Embryonic facial prominence (tissue), 1 donor: ENCODE data around the gene SETD6.
"Not testable (repeated sequence)": the region's sequence is repeated elsewhere in the genome, so short reads cannot be mapped to it uniquely, and the experiment has no call there.

ENCODE experiments used
- DNase-seq: peaks from one replicate; pipeline ENCODE4 v3.0.0-alpha.2; 2016; ENCODE audit errors: extremely low spot score

SETD6 gene

DNA sequence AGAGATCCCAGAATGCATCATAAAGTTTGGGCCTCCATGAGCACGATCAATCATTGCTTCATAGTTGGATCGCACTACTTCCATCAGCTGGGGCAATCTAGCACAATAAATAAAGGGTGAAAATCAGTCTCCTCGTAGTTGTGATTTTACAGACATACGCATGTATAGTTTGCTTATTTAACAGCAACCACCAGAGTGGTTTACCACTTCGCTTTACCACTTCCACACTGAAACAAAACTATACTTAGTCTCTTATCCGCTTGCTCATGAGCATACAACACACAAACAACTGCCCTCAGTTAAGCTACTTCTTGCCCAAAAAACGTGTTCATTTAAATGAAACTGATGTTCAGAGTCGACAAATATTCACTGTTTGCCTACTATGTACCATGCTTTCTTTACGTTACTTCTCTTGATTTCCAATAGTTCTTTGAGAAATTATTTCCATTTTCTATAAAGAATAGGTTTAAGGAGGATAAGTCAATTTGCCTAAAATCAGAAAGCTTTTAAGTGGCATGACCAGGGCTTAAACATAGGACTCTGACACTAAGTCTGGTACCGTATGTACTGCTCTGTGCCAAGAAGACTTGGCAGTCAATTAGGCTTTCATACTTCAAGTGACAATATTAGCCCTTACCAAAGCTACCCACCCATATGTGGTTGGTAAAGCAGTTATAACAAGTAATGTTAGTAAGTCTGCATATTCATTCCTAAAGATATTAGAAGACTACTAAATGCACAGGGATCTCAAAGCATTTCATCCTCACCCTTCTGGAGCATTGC, 22.0 kb downstream of the SETD6 start:
- no peak for DNase-seq

DNA sequence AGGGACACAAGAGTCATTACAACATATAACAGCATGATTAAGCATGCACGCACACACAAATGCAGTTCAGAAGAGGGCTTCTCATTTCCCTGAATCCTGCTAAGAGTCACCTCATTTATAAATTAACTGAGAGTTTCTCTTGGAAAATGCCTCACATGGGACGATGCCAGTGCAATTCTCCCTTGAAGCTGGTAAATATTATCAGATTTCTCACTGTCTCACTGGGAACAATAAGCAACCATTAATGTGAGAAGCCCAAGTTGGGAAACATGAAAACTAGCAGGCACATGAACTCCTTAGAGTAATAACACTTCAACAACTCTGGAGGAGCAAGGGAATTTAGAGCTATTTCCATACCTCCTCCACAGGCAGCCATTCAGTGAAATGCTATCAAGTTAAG, 26.4 kb downstream of the SETD6 start:
- no peak for DNase-seq

DNA sequence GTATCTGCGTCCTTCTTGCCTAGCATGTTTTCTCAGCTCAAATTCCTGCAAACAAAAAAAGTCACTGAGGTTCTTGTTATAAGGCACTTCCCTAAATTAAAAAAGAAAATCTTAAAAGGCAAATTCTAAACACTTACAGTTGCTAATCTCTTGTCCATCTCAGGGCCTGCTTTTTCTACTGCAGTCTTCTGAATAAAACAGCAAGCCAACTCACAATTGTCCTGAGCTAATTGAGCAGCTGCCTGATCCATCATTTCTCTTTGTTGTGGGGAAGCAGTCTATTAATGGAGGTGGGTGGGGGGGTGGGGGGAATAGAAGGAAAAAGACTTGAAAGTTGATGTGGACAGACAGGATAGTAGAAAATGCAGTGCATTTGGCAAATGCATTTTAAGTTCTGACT, 27.0 kb downstream of the SETD6 start:
- DNase-seq, result no peak

DNA sequence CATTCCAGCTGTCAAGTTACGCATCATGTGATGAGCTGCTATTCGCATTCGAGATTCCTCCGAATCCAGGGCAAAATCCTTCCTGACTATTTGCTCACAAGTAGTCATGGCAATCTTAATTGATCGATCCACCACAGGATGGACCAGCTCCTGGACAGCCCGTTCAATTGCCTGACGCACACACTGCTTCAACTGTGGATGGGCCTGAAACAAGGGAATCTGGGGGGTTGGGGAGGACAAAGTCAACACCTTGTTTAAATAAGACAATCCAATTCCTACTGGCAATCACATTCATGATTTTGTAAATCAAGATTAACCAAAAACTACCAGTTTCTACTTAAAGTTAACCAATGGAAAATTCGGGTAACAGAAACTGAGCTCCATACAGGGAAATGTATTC, 28.4 kb downstream of the SETD6 start:
- DNase-seq, result no peak

DNA sequence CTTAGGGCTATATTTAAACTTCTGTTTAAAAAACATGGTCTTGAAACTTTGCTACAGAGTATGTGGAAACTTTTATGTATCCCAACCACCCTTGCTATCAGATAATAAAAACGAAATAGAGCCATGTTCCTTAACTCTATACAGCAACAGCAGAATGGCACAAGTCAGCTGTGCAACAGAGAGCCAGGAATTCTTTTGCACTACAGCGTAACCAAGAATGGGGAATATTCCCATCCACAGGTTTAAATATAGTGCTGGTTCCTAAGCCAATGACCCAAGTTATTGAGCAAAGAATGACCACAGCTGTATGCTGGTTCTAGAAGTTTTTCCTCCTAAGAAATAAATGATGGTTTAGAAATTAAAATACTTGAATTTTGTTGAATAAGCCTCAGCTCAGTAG, 33.1 kb downstream of the SETD6 start:
- no peak for DNase-seq

DNA sequence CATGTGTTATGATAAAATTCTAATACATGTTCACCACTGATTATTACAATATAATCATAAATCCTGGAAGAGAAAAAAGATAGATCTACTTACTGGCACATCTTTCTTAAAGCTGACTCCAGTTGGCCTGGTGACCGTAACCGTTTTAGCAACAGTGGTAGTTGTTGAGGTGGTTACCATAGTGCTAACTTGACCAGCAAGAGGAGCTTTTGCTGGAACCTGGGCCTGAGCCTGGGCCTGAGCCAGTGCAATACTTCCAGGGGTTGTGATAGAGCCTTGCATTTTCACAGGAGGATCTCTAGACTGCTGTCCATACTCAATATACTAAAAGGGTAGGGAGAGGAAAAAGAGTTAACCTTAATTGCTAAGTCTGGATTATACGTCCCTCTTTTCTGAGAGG, 36.2 kb downstream of the SETD6 start:
- no peak for DNase-seq

DNA sequence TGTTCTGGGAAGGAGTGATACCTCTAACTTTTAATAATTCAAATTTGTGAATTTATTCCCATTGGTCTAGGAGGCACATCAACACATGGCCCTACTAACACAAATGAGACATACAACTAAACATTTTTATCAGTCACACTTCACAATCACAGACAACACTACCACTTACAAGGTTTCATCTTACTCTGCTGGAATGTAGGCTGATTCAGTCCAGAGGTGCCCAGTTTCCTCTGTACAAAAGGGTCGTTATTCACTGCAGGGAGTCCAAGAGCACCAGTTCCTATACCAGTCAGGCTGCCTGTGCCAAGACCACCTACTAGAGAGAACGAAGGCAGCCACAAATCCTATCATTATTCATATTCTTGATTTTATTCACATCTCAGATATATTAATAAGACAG, 41.4 kb downstream of the SETD6 start:
- no peak for DNase-seq

DNA sequence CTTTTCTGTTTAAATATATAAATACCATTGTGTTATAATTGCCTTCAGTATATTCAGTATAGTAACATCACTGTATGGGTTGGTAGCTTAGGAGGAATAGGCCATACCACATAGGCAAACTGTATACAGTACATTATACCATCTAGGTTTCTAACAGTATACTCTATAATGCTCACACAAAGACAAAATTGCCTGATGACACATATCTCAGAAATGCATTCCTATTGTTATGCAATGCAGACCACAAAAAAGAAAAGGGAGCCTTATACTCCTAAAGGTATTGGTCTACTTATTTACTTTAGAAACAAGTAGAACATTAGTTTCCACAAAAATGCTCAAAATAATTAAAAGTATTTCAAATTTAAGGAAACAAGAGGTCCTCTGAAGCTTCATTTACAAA, 47.9 kb downstream of the SETD6 start:
- no peak for DNase-seq

DNA sequence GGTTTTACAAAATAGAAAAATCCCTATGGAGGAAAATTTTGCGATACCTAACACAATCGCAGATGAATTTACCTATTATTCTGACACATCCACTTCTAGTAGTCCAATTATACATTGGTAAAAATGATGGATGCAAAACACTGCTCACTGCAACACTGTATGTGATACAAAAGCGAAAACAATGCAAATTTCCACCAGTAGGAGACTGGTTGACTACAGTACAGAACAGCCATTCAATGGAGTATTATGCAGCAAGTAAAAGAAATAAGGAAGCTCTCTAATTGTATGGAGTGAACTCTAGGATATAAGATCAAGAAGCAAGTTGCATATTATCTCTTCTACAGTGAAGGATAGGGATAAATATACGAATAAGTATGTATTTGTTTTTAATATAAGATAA, 48.5 kb downstream of the SETD6 start:
- no peak for DNase-seq

DNA sequence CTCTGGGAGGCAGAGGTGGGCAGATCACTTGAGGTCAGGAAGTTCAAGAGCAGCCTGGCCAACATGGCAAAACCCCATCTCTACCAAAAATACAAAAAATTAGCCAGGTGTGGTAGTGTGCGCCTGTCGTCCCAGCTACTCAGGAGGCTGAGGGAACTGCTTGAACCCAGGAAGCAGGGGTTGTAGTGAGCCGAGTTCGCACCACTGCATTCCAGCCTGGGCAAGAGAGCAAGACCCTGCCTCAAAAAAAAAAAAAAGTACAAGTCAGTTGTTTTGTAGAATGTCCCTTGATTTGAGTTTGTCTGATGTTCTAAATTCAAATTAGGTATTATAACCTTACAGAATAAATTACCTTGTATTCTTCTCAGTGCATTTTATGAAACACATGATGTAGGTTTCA, 50.4 kb downstream of the SETD6 start:
- DNase-seq, result not testable (repeated sequence)
